PC-9 (cell line): Measurements from ENCODE around the gene XPNPEP3. TPM values are rescaled to one million over a fixed set of nuclear protein-coding genes. Genes with fewer than 3 reads are reported as not detected.
A peak's percentile ranks its signal among the peaks of the same experiment; 100 is the strongest.

ENCODE experiments used
- BruUV-seq: library from RNA; stranded (reverse); fragments of 400-500 nt; replicated peaks from 2 replicates; lab custom pipeline; 2021; lab: Mats Ljungman, UMichigan
- CTCF ChIA-PET: fragments of 300-600 bp; sonication (Branson Sonifier 250); formaldehyde crosslinking; loops from one replicate; lab custom pipeline; 2022; ENCODE audit warnings: antibody characterized with exemption; lab: Charles Lee
- POLR2A ChIA-PET: fragments of 300-600 bp; sonication (Branson Sonifier 250); formaldehyde crosslinking; loops from one replicate; lab custom pipeline; 2022; ENCODE audit warnings: antibody characterized with exemption; ENCODE audit not compliant: unreplicated experiment; lab: Charles Lee
- DNase-seq, 2 experiments: peaks; one replicate each; pipeline versions ENCODE4 v3.0.0 to v3.0.0-alpha.2; 2015 to 2022; ENCODE audit warnings: mixed read lengths in 1 of 2
- H2AFZ ChIP-seq: fragments of 200-600 bp; sonication (generic); 2 replicates; pipeline ENCODE4 v1.8.1; 2017; ENCODE audit warnings: antibody characterized with exemption
- H3F3A ChIP-seq: fragments of 200-600 bp; sonication (generic); 2 replicates; pipeline ENCODE4 v1.8.1; 2017; ENCODE audit warnings: antibody characterized with exemption, mild to moderate bottlenecking, low read depth; ENCODE audit not compliant: insufficient read depth
- H3K27ac ChIP-seq: fragments of 200-600 bp; sonication (generic); 2 replicates; pipeline ENCODE4 v1.6.1; 2016; ENCODE audit warnings: mixed run types
- H3K27me3 ChIP-seq: fragments of 200-600 bp; sonication (generic); 2 replicates; pipeline ENCODE4 v1.6.1; 2016; ENCODE audit warnings: low read depth, mixed run types; ENCODE audit not compliant: insufficient read depth
- H3K36me3 ChIP-seq: fragments of 200-600 bp; sonication (generic); 2 replicates; pipeline ENCODE4 v1.6.1; 2016; ENCODE audit warnings: low read depth, mixed run types
- H3K4me1 ChIP-seq: fragments of 200-600 bp; sonication (generic); replicated peaks from 2 replicates; pipeline ENCODE4 v1.6.1; 2016; ENCODE audit warnings: mixed run types; ENCODE audit not compliant: insufficient read depth
- H3K4me2 ChIP-seq: fragments of 200-600 bp; sonication (generic); 2 replicates; pipeline ENCODE4 v1.6.1; 2017; ENCODE audit warnings: mixed run types
- H3K4me3 ChIP-seq: fragments of 200-600 bp; sonication (generic); 2 replicates; pipeline ENCODE4 v1.6.1; 2016; ENCODE audit warnings: mixed run types
- H3K79me2 ChIP-seq: fragments of 200-600 bp; sonication (generic); 2 replicates; pipeline ENCODE4 v1.6.1; 2017; ENCODE audit warnings: low read depth, mixed run types
- H3K9me2 ChIP-seq: fragments of 200-600 bp; sonication (generic); 2 replicates; pipeline ENCODE4 v1.8.1; 2017; ENCODE audit warnings: mild to moderate bottlenecking; ENCODE audit not compliant: insufficient read depth
- H3K9me3 ChIP-seq: fragments of 200-600 bp; sonication (generic); 2 replicates; pipeline ENCODE4 v1.8.1; 2016; ENCODE audit warnings: low read depth; ENCODE audit not compliant: insufficient read depth
- H4K20me1 ChIP-seq: fragments of 200-600 bp; sonication (generic); 2 replicates; pipeline ENCODE4 v1.8.1; 2017; ENCODE audit not compliant: insufficient read depth
- CTCF ChIP-seq: fragments of 200-600 bp; sonication (generic); conservative IDR thresholded peaks from 2 replicates; pipeline ENCODE4 v1.6.1; 2017; ENCODE audit warnings: mixed run types, antibody characterized with exemption, mild to moderate bottlenecking, moderate library complexity
- EZH2 ChIP-seq: fragments of 200-600 bp; sonication (generic); IDR thresholded peaks from 2 replicates; pipeline ENCODE4 v1.8.0; 2017; ENCODE audit warnings: antibody characterized with exemption, low read depth
- intact Hi-C: fragments of 100-400 bp; cut with micrococcal nuclease; formaldehyde crosslinking; loops from one replicate; pipeline ENCODE4 v1.10.0; 2022; ENCODE audit not compliant: unreplicated experiment
- total RNA-seq: library from RNA; stranded (reverse); gene quantifications from 2 replicates; pipeline ENCODE4 v1.2.3, GENCODE V29; 2021

Gene XPNPEP3
- total RNA-seq, 1 experiment from 2014 or later, result 42.7 TPM

GRCh38 chr22:40919446-40919845 is 62.5 kb downstream of the XPNPEP3 start:
- Histone ChIP-seq H3K4me1 (no peaks in the 10 kb centered on the region), H3F3A (peaks cover 11% of the 10 kb centered on the region; the same call in 1 of the 2 replicates), H3K4me3 (no peak overlapping the region), H4K20me1 (no peaks in the 10 kb centered on the region), H3K27ac (no peak overlapping the region), H3K9me3 (no peaks in the 10 kb centered on the region), H3K27me3 (no peaks in the 10 kb centered on the region), H3K36me3 (peaks cover 18% of the 10 kb centered on the region; the same call in 1 of the 2 replicates), H3K79me2 (no peaks in the 10 kb centered on the region), H2AFZ (no peak overlapping the region), H3K4me2 (no peak overlapping the region), H3K9me2 (no peaks in the 10 kb centered on the region)
- BruUV-seq, result no TSS peak
- intact Hi-C loops, result no loop called here
- ChIA-PET CTCF (interaction anchor here (0.6 kb wide), 1 partner anchor 521 kb away, joined by 10 read pairs; no protein-coding TSS in a partner anchor), POLR2A (no interaction called here)
- TF ChIP-seq EZH2 (no peak), CTCF (no peak)
- no peak for DNase-seq

GRCh38 chr22:40920526-40920925 is 63.6 kb downstream of the XPNPEP3 start:
- Histone ChIP-seq H4K20me1 (no peaks in the 10 kb centered on the region), H3K4me2 (no peak overlapping the region), H3K79me2 (no peaks in the 10 kb centered on the region), H3K4me3 (no peak overlapping the region), H3K4me1 (no peaks in the 10 kb centered on the region), H3K27me3 (no peaks in the 10 kb centered on the region), H2AFZ (no peak overlapping the region), H3K9me2 (no peaks in the 10 kb centered on the region), H3K36me3 (peaks cover 19% of the 10 kb centered on the region; the same call in 1 of the 2 replicates), H3K9me3 (no peaks in the 10 kb centered on the region), H3K27ac (no peak overlapping the region), H3F3A (peaks cover 11% of the 10 kb centered on the region; the same call in 1 of the 2 replicates)
- ChIA-PET POLR2A (no interaction called here), CTCF (interaction anchor here (0.6 kb wide), 1 partner anchor 230 kb away, joined by 5 read pairs; no protein-coding TSS in a partner anchor)
- TF ChIP-seq CTCF (no peak), EZH2 (no peak)
- no peak for DNase-seq
- BruUV-seq, result no TSS peak
- intact Hi-C loops, result no loop called here

GRCh38 chr22:40922484-40923303 is 65.7 kb downstream of the XPNPEP3 start:
- Histone ChIP-seq H2AFZ (no peak overlapping the region), H3K27me3 (no peaks in the 10 kb centered on the region), H3K36me3 (peaks cover 20% of the 10 kb centered on the region), H3K9me3 (no peaks in the 10 kb centered on the region), H3K27ac (no peak overlapping the region), H3K4me3 (no peak overlapping the region), H3K4me2 (no peak overlapping the region), H3K9me2 (no peaks in the 10 kb centered on the region), H3F3A (peaks cover 11% of the 10 kb centered on the region; the same call in 1 of the 2 replicates), H3K4me1 (no peaks in the 10 kb centered on the region), H4K20me1 (no peaks in the 10 kb centered on the region), H3K79me2 (no peaks in the 10 kb centered on the region)
- POLR2A ChIA-PET, result interaction anchor here (0.7 kb wide), 1 partner anchor 304 kb away, joined by 3 read pairs; no protein-coding TSS in a partner anchor
- peak in 1 of 2 experiments; percentile 56 for DNase-seq
- TF ChIP-seq EZH2 (no peak), CTCF (peak; percentile 89)
- no TSS peak for BruUV-seq
- intact Hi-C loops, result no loop called here
- CTCF ChIA-PET, result interaction anchor here (0.5 to 1.6 kb wide), 13 partner anchors 8 to 604 kb away, joined by 3 to 26 read pairs (median 3); no protein-coding TSS in a partner anchor
